Middle frontal gyrus (tissue), 1 donor: ENCODE measurements around the gene RNF4.
"Not testable (repeated sequence)": the region's sequence is repeated elsewhere in the genome, so short reads cannot be mapped to it uniquely, and the experiment has no call there.

Experiments used
- DNase-seq: peaks from one replicate; pipeline ENCODE4 v3.0.0-alpha.2; 2015; ENCODE audit warnings: low spot score; ENCODE audit errors: extremely low spot score

The RNF4 gene

GRCh38 chr4:2457481-2458295 is 11.2 kb upstream of the RNF4 start:
- no peak for DNase-seq

GRCh38 chr4:2458546-2459491 is 10.1 kb upstream of the RNF4 start:
- no peak for DNase-seq

GRCh38 chr4:2459589-2460349 is 9.1 kb upstream of the RNF4 start:
- DNase-seq = no peak

DNA sequence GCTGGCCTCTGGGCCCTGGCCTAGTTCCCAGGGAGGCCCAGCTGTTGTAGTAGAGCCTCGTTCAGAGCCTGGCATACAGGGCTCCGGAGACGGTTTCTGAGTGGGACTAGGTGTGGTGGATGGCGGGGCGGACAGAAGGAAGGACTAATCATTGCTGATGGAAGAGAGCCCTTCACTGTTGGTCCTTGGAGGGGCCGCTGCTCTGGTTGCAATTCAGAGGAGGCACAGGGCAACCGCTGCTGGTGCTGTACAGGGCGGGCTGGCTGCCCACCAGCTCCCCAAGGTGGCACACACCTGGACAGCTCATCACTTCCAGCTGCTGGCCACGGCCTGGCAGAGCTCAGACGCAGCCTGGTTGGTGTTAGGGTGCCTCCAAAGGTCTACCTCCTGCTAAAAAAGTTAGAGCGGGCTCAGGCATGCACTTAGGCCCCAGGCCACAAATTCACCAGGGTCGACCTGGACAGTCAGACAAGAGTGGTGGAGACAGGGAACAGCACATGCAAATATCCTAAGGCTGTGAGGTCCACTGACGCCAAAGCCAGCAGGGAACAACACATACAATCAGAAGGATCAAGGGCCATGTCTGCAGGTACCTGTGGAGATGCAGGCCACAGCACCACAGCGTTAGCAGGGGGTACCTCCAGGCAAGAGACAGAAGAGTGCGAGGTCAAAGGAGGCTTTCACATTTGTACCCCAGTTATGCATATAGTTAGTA is 7.5 kb upstream of the RNF4 start:
- DNase-seq = no peak

DNA sequence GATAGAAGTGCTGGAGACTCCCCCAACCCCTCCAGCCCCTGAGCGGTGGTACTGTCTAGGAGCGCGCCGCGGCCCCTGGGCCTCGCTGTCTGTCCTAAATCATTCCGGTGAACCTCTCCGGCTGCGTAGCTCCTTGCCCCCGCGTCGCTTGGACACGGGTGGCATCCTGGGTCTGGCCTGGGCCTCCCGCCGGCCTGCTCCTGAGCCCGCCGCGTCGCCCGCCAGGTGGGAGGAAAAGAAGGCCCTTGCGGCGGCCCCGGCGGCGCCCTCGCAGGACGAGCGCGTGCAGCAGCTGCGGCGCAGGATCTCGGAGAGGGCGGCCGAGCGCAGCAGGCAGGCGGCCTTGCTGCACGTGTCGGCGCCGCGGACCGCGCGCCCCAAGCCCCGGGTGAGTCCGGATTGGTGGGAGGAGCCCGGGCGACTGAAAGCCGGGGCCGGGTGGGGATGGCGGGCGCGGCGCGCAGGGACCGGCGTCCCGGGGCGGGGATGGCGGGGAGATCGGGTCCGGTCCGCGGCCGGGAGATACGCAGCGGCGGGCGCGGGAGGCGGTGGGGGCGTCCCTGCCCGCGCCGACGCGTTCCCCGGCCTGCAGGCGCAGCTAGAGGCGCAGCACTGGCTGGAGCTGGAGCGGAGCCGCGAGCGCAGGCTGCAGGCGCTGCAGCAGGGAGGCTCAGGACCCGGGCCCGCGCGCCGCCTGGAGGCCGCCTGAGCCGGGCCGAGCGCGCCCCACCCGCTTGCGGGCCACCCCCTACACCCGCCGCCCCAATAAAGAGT is 6.5 kb upstream of the RNF4 start:
- DNase-seq = peak; percentile 54

- no peak for DNase-seq
Measured at GRCh38 chr4:2462992-2463762, 5.7 kb upstream of the RNF4 start.

DNA sequence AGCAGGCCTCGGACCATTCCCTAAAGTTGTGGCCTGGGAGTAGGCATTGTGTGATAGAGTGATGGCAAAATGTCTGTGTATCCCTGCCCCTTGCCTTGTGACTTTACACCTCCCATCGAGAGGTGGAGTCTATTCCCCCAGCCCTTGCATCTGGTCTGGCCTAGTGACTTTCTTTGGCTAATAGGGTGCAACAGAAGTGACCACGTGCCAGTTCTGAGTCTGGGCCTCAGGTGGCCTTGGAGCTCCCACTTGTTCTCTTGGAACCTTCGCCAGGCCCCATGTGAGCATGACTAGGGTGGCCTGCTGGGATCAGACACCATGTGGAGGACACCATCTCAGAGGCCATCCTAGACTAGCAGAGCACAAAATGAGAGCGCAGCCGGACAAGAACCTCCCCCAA is 3.9 kb upstream of the RNF4 start:
- no peak for DNase-seq

- DNase-seq = not testable (repeated sequence)
Measured at GRCh38 chr4:2465544-2465943, 3.4 kb upstream of the RNF4 start.

DNA sequence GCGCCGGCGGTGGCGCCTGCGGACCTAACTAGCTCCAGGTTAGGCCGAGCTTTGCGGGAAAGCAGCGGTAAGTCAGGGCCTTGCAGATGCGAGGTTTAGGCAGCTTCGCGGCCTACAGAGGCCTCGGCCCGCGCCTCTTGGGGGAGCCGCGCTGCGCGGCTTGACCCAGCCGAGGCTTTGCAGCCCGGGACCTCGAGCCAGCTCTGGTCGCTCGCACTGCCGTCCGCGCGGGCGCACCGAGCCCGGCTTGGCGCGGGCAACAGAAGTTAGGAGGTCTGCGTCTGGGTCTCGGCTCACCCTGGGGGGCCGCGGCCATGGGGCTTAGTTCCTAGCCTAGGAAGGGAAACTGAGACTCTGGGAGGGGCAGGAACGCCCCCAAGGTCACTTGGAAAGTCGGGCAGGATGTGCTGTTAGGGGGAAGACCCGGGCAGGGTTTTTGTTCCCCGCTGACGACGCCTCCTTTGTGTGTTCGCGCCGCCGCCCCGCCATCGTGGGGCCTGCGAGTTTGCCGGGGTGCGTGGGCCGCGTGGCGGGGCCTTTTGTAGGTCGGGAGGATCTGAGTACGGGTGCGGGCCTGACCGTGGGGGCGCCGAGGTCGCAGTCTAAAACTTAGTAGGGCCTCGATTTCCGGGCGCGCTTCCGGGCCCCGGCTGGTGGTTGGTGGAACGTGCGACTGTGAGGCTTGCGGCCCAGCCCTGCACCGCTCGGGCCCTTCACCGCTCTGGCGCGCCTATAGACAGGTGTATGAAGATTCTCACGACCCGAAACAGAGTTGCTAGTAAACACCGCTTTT is 482 bp downstream of the RNF4 start:
- DNase-seq = no peak

- no peak for DNase-seq
Measured at GRCh38 chr4:2470791-2471190, 1.9 kb downstream of the RNF4 start.

GRCh38 chr4:2472187-2472586 is 3.3 kb downstream of the RNF4 start:
- DNase-seq = no peak

- DNase-seq = no peak
Measured at GRCh38 chr4:2478229-2478628, 9.3 kb downstream of the RNF4 start.

DNA sequence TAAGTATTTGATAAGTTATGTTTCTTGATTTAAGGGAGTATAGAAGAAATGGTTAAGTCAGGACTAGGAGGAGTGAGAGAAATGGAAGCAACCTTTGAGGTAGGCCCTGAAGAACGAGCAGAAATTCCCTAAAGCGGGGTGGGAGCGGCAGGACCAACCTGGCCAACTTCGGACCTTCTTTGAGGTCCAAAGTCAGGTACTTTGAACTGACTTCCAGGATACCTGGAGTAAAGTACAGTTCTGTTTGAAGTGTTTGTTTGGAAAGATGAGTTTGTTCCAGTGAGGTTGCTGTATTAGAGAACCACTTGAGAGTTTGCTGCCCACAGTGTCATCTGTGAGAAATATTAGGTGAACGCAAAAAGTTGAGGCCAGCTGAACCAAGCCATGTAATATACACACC is 11.7 kb downstream of the RNF4 start:
- no peak for DNase-seq

- no peak for DNase-seq
Measured at GRCh38 chr4:2482192-2482591, 13.3 kb downstream of the RNF4 start.

DNA sequence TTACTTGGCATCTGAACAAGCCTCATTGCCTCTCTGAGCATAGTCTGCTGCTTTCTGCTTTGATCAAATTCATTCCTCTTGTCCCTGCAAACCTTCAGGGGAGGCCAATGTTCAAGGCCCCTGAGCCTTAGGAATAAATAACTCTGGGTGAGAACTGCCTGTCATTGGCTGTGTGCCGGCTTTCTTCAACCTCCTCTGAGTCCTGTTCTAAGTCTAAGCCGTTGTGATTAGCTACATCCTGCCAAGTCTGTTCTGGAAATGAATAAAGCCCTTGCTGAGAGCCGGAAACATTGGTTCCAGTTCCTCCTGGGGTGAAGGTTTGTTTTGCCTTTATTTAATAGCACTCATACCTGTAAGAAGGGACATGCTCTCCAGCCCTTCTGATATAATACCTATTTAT is 13.8 kb downstream of the RNF4 start:
- no peak for DNase-seq

DNA sequence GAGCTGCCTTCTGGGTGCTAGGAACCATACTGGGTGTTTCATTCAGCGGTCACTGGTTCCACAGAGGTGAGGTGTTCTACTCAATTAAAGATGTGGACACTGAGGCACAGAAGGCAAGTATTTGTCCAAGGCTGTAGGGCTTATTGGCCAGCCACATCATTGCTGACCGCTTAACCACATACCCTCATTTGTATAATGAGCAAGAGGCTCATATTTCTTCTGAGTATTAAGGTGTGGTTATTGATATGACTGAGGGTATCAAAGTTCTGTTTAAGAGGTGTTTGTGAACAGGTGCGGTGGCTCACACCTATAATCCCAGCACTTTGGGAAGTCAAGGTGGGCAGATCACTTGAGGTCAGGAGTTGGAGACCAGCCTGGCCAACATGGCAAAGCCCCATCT is 14.3 kb downstream of the RNF4 start:
- no peak for DNase-seq

DNA sequence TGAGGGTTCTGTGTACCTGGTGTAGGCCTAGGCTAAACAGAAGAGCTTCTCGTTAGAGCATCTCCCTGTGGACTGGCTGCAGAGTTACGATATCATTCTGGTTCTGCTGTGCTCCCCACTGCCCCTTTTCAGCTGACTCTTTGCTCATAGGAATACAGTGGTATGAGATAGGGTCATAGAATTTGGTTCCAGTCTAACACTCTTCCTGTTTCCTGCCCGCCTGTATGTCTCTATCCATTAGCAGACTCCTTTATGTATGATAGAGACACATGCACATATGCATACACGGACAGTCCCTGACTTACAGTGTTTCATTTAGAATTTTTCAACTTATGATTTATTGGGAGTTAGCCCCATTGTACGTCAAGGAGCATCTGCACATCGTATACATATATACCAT is 15.3 kb downstream of the RNF4 start:
- no peak for DNase-seq

DNA sequence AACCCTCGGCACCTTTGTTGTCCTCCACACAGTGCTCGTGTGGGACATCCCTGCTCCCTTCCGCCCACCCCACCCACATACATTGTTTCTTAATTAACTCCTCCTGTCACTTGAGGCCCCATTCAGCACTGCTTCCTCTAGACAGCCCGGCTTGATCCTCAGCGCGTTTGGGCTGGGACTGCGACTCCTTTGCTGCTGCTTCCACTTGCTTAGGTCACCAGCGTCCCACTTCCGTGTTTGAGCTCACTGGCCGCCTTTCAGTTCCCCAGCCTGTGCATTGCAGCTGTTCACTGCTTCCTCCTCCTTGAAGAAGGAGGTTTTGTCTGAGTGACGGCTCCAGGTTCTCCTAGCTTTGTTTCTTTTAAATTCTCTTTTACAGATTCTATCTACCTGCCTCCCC is 16.1 kb downstream of the RNF4 start:
- DNase-seq = no peak

- DNase-seq = no peak
Measured at GRCh38 chr4:2485956-2486355, 17.1 kb downstream of the RNF4 start.
